ENCODE data around the gene CYP3A4.

DNA sequence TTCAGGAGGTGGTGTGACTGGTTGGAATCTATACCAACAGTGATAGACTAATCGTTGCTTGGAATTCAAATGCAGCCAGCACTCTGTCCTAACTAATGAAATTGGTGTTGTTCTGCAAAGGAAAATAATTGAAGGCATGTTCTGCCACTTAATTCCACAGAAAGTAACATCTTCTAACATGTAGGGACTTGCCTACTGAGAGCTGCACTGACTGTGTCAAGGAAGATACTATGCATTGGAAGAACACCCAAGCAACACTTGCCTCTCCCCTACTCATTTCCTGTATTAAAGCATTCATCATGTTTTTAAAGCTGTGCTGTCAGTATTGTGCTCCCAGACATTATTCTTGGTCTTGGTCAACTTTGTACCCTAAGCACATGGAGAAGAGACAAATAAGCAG is 46.3 kb downstream of the CYP3A4 start:
- TF ChIP-seq, protein P1, sequence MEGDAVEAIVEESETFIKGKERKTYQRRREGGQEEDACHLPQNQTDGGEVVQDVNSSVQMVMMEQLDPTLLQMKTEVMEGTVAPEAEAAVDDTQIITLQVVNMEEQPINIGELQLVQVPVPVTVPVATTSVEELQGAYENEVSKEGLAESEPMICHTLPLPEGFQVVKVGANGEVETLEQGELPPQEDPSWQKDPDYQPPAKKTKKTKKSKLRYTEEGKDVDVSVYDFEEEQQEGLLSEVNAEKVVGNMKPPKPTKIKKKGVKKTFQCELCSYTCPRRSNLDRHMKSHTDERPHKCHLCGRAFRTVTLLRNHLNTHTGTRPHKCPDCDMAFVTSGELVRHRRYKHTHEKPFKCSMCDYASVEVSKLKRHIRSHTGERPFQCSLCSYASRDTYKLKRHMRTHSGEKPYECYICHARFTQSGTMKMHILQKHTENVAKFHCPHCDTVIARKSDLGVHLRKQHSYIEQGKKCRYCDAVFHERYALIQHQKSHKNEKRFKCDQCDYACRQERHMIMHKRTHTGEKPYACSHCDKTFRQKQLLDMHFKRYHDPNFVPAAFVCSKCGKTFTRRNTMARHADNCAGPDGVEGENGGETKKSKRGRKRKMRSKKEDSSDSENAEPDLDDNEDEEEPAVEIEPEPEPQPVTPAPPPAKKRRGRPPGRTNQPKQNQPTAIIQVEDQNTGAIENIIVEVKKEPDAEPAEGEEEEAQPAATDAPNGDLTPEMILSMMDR (IDR thresholded peaks at IDR 0.05), result no peak
- TF ChIP-seq POLR2A (IDR thresholded peaks at IDR 0.05), result no peak

Measured in adrenal gland (tissue), 5 donors.